ENCODE results near the gene SSH2. TPM values are rescaled to one million over a fixed set of nuclear protein-coding genes. Genes with fewer than 3 reads are reported as not detected.

SSH2 gene
- total and polyA plus RNA-seq, 9 of the 15 experiments (the other 6 are each of a cell fraction or from before 2014, with no cell fraction given) = 3.9 to 16.1 (median 10.2) TPM

GRCh38 chr17:29731589-29731929, 198.5 kb downstream of the SSH2 start:
- no peaks in the 10 kb centered on the region for H3K79me2 ChIP-seq (ENCODE audit: control insufficient read depth, insufficient read depth, low read length)
- DNase-seq (ENCODE audit: extremely low read depth in 1 of 4, low spot score in 3 of 4) = no peak
- peaks cover 11 to 33% of the 10 kb centered on the region in 2 experiments; a peak in 4 of 5 replicates for H3K4me1 ChIP-seq (replicated peaks in 1 of 2; ENCODE audit: control insufficient read depth in 2 of 2, insufficient read depth in 2 of 2, low read length in 2 of 2)

More at GRCh38 chr17:29731589-29731929, 198.5 kb downstream of the SSH2 start:
- 92% methylated on average over 4 of the region's 4 CpGs for WGBS (ENCODE audit: insufficient coverage, low coverage, missing lambda C conversion rate)
- no peaks in the 10 kb centered on the region for H4K20me1 ChIP-seq (replicated peaks; ENCODE audit: control insufficient read depth, insufficient read depth, low read length)
- in situ Hi-C loops (cut with MboI) = no loop called here
- no peak overlapping the region for H2AFZ ChIP-seq (ENCODE audit: low read depth, low read length)
- TF ChIP-seq NR2C2 (CRISPR knock-in tag; IDR thresholded peaks at IDR 0.05) (no peak), NR2C2 (tag; IDR thresholded peaks at IDR 0.05) (no peak), ZNF512 (tag; IDR thresholded peaks at IDR 0.05) (no peak), GTF2A2 (tag; IDR thresholded peaks at IDR 0.05) (no peak), ARNT (IDR thresholded peaks at IDR 0.05) (no peak), TGIF2 (CRISPR knock-in tag; IDR thresholded peaks at IDR 0.05) (no peak), ZFP30 (CRISPR knock-in tag; IDR thresholded peaks at IDR 0.05; ENCODE audit: borderline replicate concordance) (no peak), ZNF830 (CRISPR knock-in tag; IDR thresholded peaks at IDR 0.05) (no peak), ZFP36 (IDR thresholded peaks at IDR 0.05; ENCODE audit: low read depth, low read length, partially characterized antibody) (no peak), MAFF (IDR thresholded peaks at IDR 0.05; ENCODE audit: low read length) (no peak), TEAD1 (CRISPR knock-in tag; IDR thresholded peaks at IDR 0.05) (no peak), PTTG1 (tag; IDR thresholded peaks at IDR 0.05; ENCODE audit: low read depth) (no peak), ZNF551 (CRISPR knock-in tag; IDR thresholded peaks at IDR 0.05) (no peak), ZNF318 (IDR thresholded peaks at IDR 0.05; ENCODE audit: borderline replicate concordance in 1 of 2, low read depth in 1 of 2) (no peak)
- no peak overlapping the region for H3K4me3 ChIP-seq
- no peaks in the 10 kb centered on the region for H3K9me1 ChIP-seq (ENCODE audit: control insufficient read depth, insufficient read depth, low read length)
- H3K36me3 ChIP-seq (ENCODE audit: control insufficient read depth, insufficient read depth, low read length) = no peaks in the 10 kb centered on the region
- H3K4me2 ChIP-seq (ENCODE audit: insufficient read depth, low read length) = no peak overlapping the region
- no peaks in the 10 kb centered on the region for H3K27me3 ChIP-seq (ENCODE audit: control insufficient read depth in 2 of 2, insufficient read depth in 2 of 2, low read length in 2 of 2)
- ChIA-PET CTCF (ENCODE audit: low intra/inter-chr PET ratio) (no interaction called here), POLR2A (interaction anchor here (2.5 kb wide), 1 partner anchor 9 kb away, joined by 9 read pairs; no protein-coding TSS in a partner anchor)
- no TSS peak for BruUV-seq (replicated peaks)
- no peak for FAIRE-seq
- intact Hi-C loops (cut with micrococcal nuclease) = no loop called here
- no peak overlapping the region for H3K9ac ChIP-seq (ENCODE audit: insufficient read depth in 1 of 2, low read depth in 2 of 2, low read length in 2 of 2)
- H3K27ac ChIP-seq (ENCODE audit: extremely low read depth, low read depth, low read length) = no peak overlapping the region
- ATAC-seq = no peak
- 0 out of 2 replicates have a peak, but pooled peaks cover 5% of the 10 kb centered on the region for H3K9me3 ChIP-seq (replicated peaks; ENCODE audit: control insufficient read depth, insufficient read depth, low read depth, low read length)
